Stimulated activated CD4-positive, alpha-beta T cell treated with anti-CD3 and anti-CD28 coated beads, Interleukin-15, amount 100 ng/mL, for 48 hours (primary cell): Measurements from ENCODE around the gene NAPG.
A peak's percentile ranks its signal among the peaks of the same experiment; 100 is the strongest.
"Not testable (repeated sequence)": the region's sequence is repeated elsewhere in the genome, so short reads cannot be mapped to it uniquely, and the experiment has no call there.

Experiments
- DNase-seq, 2 donors: peaks; one replicate each; pipeline ENCODE4 v3.0.0-alpha.2; 2020; ENCODE audit warnings: low read depth in 2 of 2

NAPG gene

GRCh38 chr18:10514082-10514481 lies 11.7 kb upstream of the NAPG start:
- no peak for DNase-seq

- DNase-seq, result no peak
These were observed 11.2 kb upstream of the NAPG start for GRCh38 chr18:10514601-10515000.

GRCh38 chr18:10515456-10515855 lies 10.4 kb upstream of the NAPG start:
- no peak for DNase-seq

- DNase-seq, result no peak
These were observed 9.7 kb upstream of the NAPG start for GRCh38 chr18:10516078-10516477.

GRCh38 chr18:10518595-10519255 lies 7.1 kb upstream of the NAPG start:
- DNase-seq, result no peak

- no peak for DNase-seq
These were observed 6.5 kb upstream of the NAPG start for GRCh38 chr18:10519366-10519765.

- peak; percentile 41 to 55 for DNase-seq
These were observed 5.6 kb upstream of the NAPG start for GRCh38 chr18:10519999-10520935.

GRCh38 chr18:10521566-10521965 lies 4.3 kb upstream of the NAPG start:
- DNase-seq, result no peak

- DNase-seq, result no peak
These were observed 3.3 kb upstream of the NAPG start for GRCh38 chr18:10522574-10522973.

GRCh38 chr18:10523544-10523943 lies 2.3 kb upstream of the NAPG start:
- DNase-seq, result no peak

GRCh38 chr18:10524507-10525370 lies 1.1 kb upstream of the NAPG start:
- DNase-seq, result no peak

GRCh38 chr18:10525371-10525691 lies 496 bp upstream of the NAPG start:
- no peak for DNase-seq

- DNase-seq, result no peak
These were observed 728 bp downstream of the NAPG start for GRCh38 chr18:10526561-10526949.

GRCh38 chr18:10528439-10528838 lies 2.6 kb downstream of the NAPG start:
- DNase-seq, result no peak

GRCh38 chr18:10530002-10530401 lies 4.2 kb downstream of the NAPG start:
- no peak for DNase-seq

GRCh38 chr18:10530852-10531251 lies 5.0 kb downstream of the NAPG start:
- DNase-seq, result peak; percentile 24 to 39

- no peak for DNase-seq
These were observed 7.3 kb downstream of the NAPG start for GRCh38 chr18:10533111-10533510.

GRCh38 chr18:10536280-10536679 lies 10.5 kb downstream of the NAPG start:
- DNase-seq, result no peak

GRCh38 chr18:10537765-10538164 lies 11.9 kb downstream of the NAPG start:
- DNase-seq, result no peak

- DNase-seq, result not testable (repeated sequence)
These were observed 13.3 kb downstream of the NAPG start for GRCh38 chr18:10539124-10539523.

GRCh38 chr18:10543277-10543676 lies 17.4 kb downstream of the NAPG start:
- no peak for DNase-seq

- DNase-seq, result no peak
These were observed 18.4 kb downstream of the NAPG start for GRCh38 chr18:10544093-10544748.
